Aorta (tissue), 5 donors: ENCODE data around the gene B3GALNT2. TPM values are rescaled to one million over a fixed set of nuclear protein-coding genes. Genes with fewer than 3 reads are reported as not detected.
A peak's percentile ranks its signal among the peaks of the same experiment; 100 is the strongest.
"Not testable (repeated sequence)": the region's sequence is repeated elsewhere in the genome, so short reads cannot be mapped to it uniquely, and the experiment has no call there.

Source experiments
- ATAC-seq: fragments of 200-7000 bp; cut with Tn5 transposase; one replicate; pipeline ENCODE4 v1.9.1; 2022; ENCODE audit warnings: moderate library complexity; ENCODE audit not compliant: low FRiP score
- DNase-seq, 2 donors: peaks; one replicate each; pipeline ENCODE4 v3.0.0-alpha.2; 2020
- H3K27ac ChIP-seq, 2 donors: one replicate each; pipeline ENCODE4 v1.5.1; 2013; ENCODE audit warnings: low read length in 2 of 2, mild to moderate bottlenecking in 2 of 2, moderate library complexity in 2 of 2, control low read depth in 1 of 2, inconsistent platforms in 1 of 2, low read depth in 1 of 2
- H3K27me3 ChIP-seq, 2 donors: one replicate each; pipeline ENCODE4 v1.6.1; 2013; ENCODE audit warnings: control low read depth in 1 of 2, low read length in 1 of 2, mild to moderate bottlenecking in 1 of 2, moderate library complexity in 1 of 2; ENCODE audit not compliant: insufficient read depth in 2 of 2, control insufficient read depth in 1 of 2
- H3K36me3 ChIP-seq, 2 donors: one replicate each; pipeline ENCODE4 v1.6.1; 2013; ENCODE audit warnings: control low read depth in 1 of 2, low read length in 1 of 2, mild to moderate bottlenecking in 1 of 2; ENCODE audit not compliant: insufficient read depth in 2 of 2, control insufficient read depth in 1 of 2
- H3K4me1 ChIP-seq, 2 donors: one replicate each; pipeline ENCODE4 v1.6.1; 2013; ENCODE audit warnings: low read length in 2 of 2, control low read depth in 1 of 2, mild to moderate bottlenecking in 1 of 2, moderate library complexity in 1 of 2; ENCODE audit not compliant: insufficient read depth in 2 of 2, control insufficient read depth in 1 of 2
- H3K4me3 ChIP-seq, 2 donors: one replicate each; pipeline ENCODE4 v1.5.1; 2013; ENCODE audit warnings: low read length in 2 of 2, control low read depth in 1 of 2, mild to moderate bottlenecking in 1 of 2
- H3K9me3 ChIP-seq: one replicate; pipeline ENCODE4 v1.6.1; 2013; ENCODE audit warnings: mild to moderate bottlenecking, low read length; ENCODE audit not compliant: control insufficient read depth
- WGBS, 2 donors: extraction: QIAGEN DNeasy Blood & Tissue Kit; methylation state at CpG; one replicate each; pipeline ENCODE4 v1.1.7; 2013; 5-methylcytosine and 5-hydroxymethylcytosine counted together
- intact Hi-C, 2 donors: fragments of 100-400 bp; cut with DNase I; formaldehyde crosslinking; loops; one replicate each; pipeline versions ENCODE4 v1.14.2 to v1.15.0; 2022
- long read RNA-seq, 2 donors: library from polyadenylated mRNA; unstranded; transcript quantifications; one replicate each; pipeline ENCODE4 v2.0.0, GENCODE V29; 2020 to 2021
- polyA plus RNA-seq, 2 donors: library from polyadenylated mRNA; stranded (reverse); fragments of 200-250 nt; gene quantifications; one replicate each; pipeline ENCODE4 v1.2.3, GENCODE V29; 2013
- total RNA-seq, 2 donors: library from RNA; stranded (reverse); fragmentation: NEBNext Ultra II Directional; extraction: Animal tissue kit (Norgen Biotek cat#: 25700); gene quantifications; one replicate each; pipeline ENCODE4 v1.2.1, GENCODE V29; 2021
- donor health status: healthy with polysubstance abuse.
- donor health status: Bipolar disorder and iron deficiency.
- donor health status: DM: no; HTN: no; CAD: no.
- donor health status: DM: no; HTN: no; CAD: no.
- donor health status: DM: yes; HTN: yes; CAD: no.

Gene B3GALNT2
- total RNA-seq (10 to 100 TPM; 29.8 to 44.6 TPM), polyA plus RNA-seq (10 to 100 TPM in 1 of 2 donors, 1 to 10 TPM in 1; 10.0 to 19.5 TPM)
- long read RNA-seq, donor 1, transcript B3GALNT2-202 (12 exons, 2,015 nt): major isoform, 12 of 28 reads
- long read RNA-seq, donor 1, partial matches to known transcripts: 2 of 28 reads
- long read RNA-seq, donor 1, other reads (novel, unspliced or antisense): 13 of 28 reads
- long read RNA-seq, donor 2, transcript B3GALNT2-202 (12 exons, 2,015 nt): major isoform, 9 of 25 reads
- long read RNA-seq, donor 2, partial matches to known transcripts: 9 of 25 reads
- long read RNA-seq, donor 2, other reads (novel, unspliced or antisense): 7 of 25 reads

DNA sequence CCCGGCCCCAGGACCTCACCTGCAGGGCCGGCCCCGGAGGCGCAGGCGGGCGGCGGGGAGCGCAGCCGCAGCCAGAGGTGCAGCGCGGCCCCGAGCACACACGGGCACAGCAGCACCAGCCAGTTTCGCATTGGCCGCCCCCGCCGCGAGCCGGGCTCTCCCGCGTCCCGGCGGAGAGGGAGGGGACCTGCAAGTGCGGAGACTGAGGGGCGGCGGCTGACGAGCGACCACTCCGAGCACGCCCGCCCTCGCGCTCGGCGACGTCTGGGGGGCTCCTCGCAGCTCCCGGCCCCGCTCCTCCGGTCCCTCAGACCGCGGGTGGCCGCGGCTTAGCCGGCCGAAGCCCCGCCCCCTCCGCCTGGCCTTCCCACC, at the start of gene B3GALNT2:
Gene B3GALNT2, minus strand, starts transcription at position 331 of the 372 bp plus-strand sequence. Its CDS starts 200 bp downstream, at position 131.
- H3K27ac ChIP-seq: peak within 1 kb of the TSS; percentile 93 to 96
- intact Hi-C loops: loop anchor here (10.0 kb wide), 3 partner anchors 179 to 561 kb away; partner anchors contain the start of genes ARID4B (in 1 of the 2), GGPS1 (in 1 of the 2) and NID1 (in 1 of the 2)
- no peaks in the 10 kb centered on the region for H3K36me3 ChIP-seq
- WGBS, 2 donors: 0% methylated on average over 15 to 48 of the region's 48 CpGs
- H3K9me3 ChIP-seq: no peaks in the 10 kb centered on the region
- H3K4me3 ChIP-seq: peak within 1 kb of the TSS; percentile 96 to 99
- ATAC-seq (peak; percentile 53), DNase-seq (no peak)
- peaks cover 0 to 4% of the 10 kb centered on the region in 2 donors for H3K4me1 ChIP-seq
- H3K27me3 ChIP-seq: no peaks in the 10 kb centered on the region

DNA sequence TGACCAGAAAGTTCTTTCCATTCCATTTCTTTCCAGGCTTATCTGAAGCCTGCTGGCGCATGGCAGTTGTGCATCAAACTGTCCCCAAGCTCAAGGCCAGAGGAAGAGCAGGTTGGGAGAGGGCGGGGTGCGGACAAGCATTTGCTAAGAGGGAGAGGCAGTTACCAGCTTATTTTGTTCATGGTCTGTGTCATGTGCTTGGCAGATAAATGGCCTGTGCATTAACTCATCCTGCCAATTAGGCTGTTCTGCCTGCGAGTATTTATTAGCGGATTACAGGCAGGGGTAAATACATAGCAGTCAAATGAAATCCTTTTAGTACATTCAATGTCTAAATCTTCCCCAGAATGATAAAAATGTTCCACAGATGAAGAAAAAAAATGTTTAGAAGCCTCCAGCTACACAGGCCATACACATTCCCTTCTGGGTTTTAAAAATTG, 48.9 kb upstream of the B3GALNT2 start:
- intact Hi-C loops: no loop called here
- Histone ChIP-seq H3K4me1 (no peaks in the 10 kb centered on the region), H3K4me3 (no peak overlapping the region), H3K9me3 (peaks cover 2% of the 10 kb centered on the region), H3K27ac (no peak overlapping the region), H3K36me3 (no peaks in the 10 kb centered on the region), H3K27me3 (no peaks in the 10 kb centered on the region)
- WGBS, 2 donors: 87 to 94% methylated on average over 5 of the region's 5 CpGs
- no peak for ATAC-seq
- no peak for DNase-seq

DNA sequence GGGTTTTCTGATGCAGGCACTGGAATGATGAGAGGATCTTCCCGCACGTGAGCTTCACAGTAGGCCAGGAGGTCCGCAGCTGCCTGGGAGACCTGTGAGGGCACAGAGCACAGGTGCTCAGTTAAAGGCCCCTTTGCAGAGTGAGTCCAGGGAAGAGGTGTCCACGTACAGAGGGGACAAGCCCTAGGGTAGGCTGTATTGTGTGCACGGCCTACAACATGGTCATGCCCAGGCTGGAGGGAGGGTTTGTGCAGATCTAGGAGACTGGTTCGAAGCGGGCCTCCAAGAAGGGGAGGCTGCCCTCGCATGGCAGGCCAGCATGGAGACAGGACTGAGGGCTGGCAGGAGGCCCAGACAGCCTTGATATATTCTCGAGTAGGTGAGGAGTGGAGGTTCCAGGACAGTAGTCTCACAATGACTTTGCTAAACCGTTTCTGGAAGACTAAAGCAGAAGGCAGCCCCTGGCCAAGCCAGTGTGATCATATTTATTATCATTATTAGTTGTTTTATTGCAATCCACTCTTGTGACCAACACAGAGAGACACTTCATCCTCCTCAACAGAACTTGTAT, 48.0 kb upstream of the B3GALNT2 start:
- Histone ChIP-seq H3K4me1 (no peaks in the 10 kb centered on the region), H3K27me3 (no peaks in the 10 kb centered on the region), H3K27ac (no peak overlapping the region), H3K9me3 (peaks cover 2% of the 10 kb centered on the region), H3K4me3 (no peak overlapping the region), H3K36me3 (no peaks in the 10 kb centered on the region)
- DNase-seq (no peak), ATAC-seq (peak; percentile 63)
- 67 to 72% methylated on average over 10 of the region's 10 CpGs for WGBS, 2 donors
- intact Hi-C loops: no loop called here

DNA sequence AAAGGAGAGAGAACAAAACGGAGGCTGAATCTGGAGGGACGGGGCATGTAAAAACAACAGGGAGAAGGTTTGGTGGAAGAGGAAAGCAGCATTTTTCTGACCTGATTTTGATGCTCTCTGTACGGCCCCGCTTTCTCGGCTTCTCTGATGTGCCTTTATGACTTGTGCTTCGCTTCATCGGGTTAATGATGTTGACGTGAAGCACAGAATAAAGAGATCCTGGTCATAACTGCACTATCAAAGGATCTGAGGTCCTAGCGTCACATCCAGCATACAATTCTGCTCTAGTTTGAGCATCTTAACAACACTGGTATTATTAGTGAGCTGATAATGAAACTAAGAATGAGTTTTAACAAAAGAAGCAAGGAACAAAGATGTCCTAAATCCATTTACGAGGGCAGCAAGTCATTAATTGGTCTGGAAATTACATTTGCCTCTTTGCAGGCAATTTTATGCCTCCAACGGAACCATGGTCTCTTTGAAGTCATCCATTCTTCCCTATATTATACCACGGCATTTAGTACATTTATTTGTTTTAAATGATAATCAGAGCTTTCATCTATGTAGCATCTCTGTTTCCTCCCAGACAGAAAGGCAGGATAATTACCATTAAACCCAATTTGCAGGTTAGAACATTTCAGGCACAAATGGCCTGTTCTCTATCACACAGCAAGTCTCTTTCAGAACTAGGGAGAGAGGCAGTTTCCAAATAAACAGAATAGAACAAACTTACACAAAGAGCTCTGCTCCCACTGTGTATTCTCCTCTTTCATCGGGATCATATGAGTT, 45.3 kb upstream of the B3GALNT2 start:
- no peak overlapping the region for H3K27ac ChIP-seq
- intact Hi-C loops: no loop called here
- ATAC-seq (no peak), DNase-seq (no peak)
- no peaks in the 10 kb centered on the region for H3K4me1 ChIP-seq
- 76 to 79% methylated on average over 13 of the region's 13 CpGs for WGBS, 2 donors
- H3K27me3 ChIP-seq: no peaks in the 10 kb centered on the region
- H3K36me3 ChIP-seq: no peaks in the 10 kb centered on the region
- no peak overlapping the region for H3K4me3 ChIP-seq
- H3K9me3 ChIP-seq: peaks cover 2% of the 10 kb centered on the region

DNA sequence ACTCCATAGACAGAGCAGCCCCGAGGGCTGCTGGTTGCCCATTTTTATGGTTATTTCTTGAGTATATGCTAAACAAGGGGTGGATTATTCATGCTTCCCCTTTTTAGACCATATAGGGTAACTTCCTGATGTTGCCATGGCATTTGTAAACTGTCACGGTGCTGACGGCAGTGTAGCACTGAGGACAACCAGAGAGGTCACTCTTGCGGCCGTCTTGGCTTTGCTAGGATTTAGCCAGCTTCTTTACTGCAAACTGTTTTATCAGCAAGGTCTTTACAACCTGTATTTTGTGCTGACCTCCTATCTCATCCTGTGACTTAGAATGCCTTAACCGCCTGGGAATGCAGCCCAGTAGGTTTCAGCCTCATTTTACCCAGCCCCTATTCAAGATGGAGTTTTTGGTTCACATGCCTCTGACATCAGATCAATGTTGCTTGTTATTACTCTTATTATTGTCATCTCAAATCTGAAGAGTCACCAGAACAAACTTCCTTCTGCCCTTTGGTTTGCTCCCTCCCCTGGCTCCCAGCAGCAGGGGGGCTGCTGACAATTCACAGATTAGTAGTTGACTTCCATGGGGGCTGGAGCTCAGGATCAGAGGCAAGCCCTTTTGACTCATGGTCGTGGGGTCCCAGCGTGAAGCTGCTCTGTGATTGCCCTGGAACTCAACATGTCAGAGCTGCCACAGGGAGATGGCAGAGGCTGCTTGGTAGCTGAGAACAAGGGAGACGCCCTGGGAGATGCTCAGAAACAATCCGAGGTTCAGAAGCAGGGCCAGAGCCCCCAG, 42.3 kb upstream of the B3GALNT2 start:
- H3K4me1 ChIP-seq, intact Hi-C loops, H3K4me3 ChIP-seq, H3K9me3 ChIP-seq, H3K27me3 ChIP-seq, ATAC-seq, DNase-seq, H3K27ac ChIP-seq, H3K36me3 ChIP-seq: not testable (repeated sequence)
- 37 to 46% methylated on average over 10 of the region's 10 CpGs for WGBS, 2 donors

DNA sequence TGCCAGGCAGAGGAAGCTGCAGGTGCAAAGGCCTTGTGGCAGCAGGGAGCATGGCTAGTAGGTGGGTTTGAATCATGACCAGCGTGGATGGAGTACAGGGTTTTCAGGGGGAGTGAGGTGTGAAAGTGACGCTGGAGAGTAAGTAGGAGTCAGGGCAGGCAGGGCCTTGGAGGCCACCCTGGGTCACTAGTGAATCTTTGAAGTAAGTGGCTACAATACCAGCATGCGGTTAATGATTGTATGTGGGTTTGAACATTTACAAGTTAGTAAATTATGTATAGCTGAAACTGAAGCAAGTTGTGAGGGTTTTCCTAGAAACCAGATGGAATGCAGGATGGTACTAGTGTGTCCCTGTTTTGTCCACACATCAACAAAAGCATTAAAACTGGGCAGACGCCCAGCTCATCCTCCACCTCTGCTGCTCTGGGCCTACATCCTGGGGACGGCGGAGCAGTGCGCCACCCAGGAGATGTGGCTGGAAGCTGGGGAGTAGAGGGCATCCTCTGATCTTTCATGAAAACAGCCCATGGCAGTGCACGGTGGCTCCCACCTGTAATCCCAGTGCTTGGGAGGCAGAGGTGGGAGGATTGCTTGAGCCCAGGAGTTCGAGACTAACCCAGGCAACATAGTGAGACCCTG, 41.2 kb upstream of the B3GALNT2 start:
- Histone ChIP-seq H3K4me1 (no peaks in the 10 kb centered on the region), H3K9me3 (no peaks in the 10 kb centered on the region), H3K36me3 (no peaks in the 10 kb centered on the region), H3K27ac (no peak overlapping the region), H3K4me3 (no peak overlapping the region), H3K27me3 (no peaks in the 10 kb centered on the region)
- WGBS, 2 donors: 88 to 90% methylated on average over 9 of the region's 9 CpGs
- intact Hi-C loops: no loop called here
- DNase-seq: no peak
- ATAC-seq: no peak

DNA sequence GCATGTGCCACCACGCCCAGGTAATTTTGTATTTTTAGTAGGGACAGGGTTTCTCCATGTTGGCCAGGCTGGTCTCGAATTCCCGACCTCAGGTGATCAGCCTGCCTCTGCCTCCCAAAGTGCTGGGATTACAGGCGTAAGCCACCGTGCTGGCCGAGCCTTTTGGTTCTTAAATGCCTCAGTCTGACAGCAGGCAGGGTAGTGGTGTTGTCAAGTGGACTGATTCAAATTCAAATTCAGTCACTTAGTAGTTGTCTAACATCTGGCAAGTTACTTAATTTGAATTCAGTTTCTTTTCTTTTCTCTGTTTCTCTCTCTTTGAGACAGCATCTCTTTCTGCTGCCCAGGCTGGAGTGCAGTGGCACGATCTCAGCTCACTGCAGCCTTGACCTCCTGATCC, 38.6 kb upstream of the B3GALNT2 start:
- H3K36me3 ChIP-seq, DNase-seq, H3K9me3 ChIP-seq, intact Hi-C loops, H3K4me1 ChIP-seq, ATAC-seq, H3K27ac ChIP-seq, H3K4me3 ChIP-seq, H3K27me3 ChIP-seq: not testable (repeated sequence)
- WGBS, 2 donors: 75 to 77% methylated on average over 7 of the region's 7 CpGs
